Measurements from ENCODE around the gene C2orf80. TPM values are rescaled to one million over a fixed set of nuclear protein-coding genes. Genes with fewer than 3 reads are reported as not detected.
"Not testable (repeated sequence)": the region's sequence is repeated elsewhere in the genome, so short reads cannot be mapped to it uniquely, and the experiment has no call there.

Gene C2orf80
- polyA plus RNA-seq, 1 of the 3 experiments (the other 2 are of a cell fraction), result not detected

DNA sequence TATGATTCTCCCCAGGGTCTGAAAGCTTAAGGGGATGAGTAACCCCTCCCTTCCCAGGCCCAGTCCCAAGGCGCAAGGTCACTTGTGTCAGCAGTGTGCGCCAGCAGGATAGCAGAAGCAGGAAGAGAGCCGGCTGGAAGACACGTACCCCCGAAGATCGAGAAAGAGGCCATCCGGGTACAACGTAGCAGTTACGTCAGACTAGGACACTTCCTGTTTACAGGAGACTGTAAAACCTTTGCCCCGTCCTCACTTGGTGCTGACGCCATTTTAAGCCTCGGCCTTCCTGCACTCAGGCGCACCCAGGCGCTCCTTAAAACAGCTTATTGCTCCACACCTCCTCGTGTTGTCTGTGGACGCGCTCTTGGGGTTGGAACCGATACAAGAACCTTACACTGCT lies 50.4 kb downstream of the C2orf80 start (continued):
- TF ChIP-seq, protein P1, sequence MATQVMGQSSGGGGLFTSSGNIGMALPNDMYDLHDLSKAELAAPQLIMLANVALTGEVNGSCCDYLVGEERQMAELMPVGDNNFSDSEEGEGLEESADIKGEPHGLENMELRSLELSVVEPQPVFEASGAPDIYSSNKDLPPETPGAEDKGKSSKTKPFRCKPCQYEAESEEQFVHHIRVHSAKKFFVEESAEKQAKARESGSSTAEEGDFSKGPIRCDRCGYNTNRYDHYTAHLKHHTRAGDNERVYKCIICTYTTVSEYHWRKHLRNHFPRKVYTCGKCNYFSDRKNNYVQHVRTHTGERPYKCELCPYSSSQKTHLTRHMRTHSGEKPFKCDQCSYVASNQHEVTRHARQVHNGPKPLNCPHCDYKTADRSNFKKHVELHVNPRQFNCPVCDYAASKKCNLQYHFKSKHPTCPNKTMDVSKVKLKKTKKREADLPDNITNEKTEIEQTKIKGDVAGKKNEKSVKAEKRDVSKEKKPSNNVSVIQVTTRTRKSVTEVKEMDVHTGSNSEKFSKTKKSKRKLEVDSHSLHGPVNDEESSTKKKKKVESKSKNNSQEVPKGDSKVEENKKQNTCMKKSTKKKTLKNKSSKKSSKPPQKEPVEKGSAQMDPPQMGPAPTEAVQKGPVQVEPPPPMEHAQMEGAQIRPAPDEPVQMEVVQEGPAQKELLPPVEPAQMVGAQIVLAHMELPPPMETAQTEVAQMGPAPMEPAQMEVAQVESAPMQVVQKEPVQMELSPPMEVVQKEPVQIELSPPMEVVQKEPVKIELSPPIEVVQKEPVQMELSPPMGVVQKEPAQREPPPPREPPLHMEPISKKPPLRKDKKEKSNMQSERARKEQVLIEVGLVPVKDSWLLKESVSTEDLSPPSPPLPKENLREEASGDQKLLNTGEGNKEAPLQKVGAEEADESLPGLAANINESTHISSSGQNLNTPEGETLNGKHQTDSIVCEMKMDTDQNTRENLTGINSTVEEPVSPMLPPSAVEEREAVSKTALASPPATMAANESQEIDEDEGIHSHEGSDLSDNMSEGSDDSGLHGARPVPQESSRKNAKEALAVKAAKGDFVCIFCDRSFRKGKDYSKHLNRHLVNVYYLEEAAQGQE (IDR thresholded peaks at IDR 0.05; ENCODE audit: low read depth, low read length), result no peak
- no peak for TF ChIP-seq SMC3 (IDR thresholded peaks at IDR 0.05; ENCODE audit: low read depth, low read length)
- no peak for TF ChIP-seq TAF1 (IDR thresholded peaks at IDR 0.05; ENCODE audit: borderline replicate concordance, low read depth, low read length)

DNA sequence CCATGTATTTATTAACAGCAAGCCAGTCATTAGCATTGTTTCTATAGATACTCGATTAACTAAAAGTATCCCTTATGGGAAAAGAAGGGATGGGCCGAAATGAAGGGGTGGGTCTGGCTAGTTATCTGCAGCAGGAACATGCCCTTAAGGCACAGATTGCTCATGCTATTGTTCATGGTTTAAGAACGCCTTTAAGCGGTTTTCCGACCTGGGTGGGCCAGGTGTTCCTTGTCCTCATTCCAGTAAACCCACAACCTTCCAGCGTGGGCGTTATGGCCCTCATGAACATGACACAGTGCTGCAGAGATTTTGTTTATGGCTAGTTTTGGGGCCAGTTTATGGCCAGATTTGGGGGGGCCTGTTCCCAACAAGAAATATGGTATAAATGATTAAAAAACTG lies 51.5 kb downstream of the C2orf80 start:
- peaks cover 6 to 15% of the 10 kb centered on the region in 2 experiments; a peak in 3 of 4 replicates for H3K4me1 ChIP-seq (ENCODE audit: control insufficient read depth in 1 of 2, insufficient read depth in 2 of 2, low read depth in 1 of 2, low read length in 1 of 2)
- H3K9me3 ChIP-seq; H2AFZ ChIP-seq (ENCODE audit: low read depth); H3K4me3 ChIP-seq (ENCODE audit: low read depth in 2 of 2, low read length in 1 of 2); H3F3A ChIP-seq (replicated peaks; ENCODE audit: insufficient read depth); H3K79me2 ChIP-seq (ENCODE audit: insufficient read depth); H4K20me1 ChIP-seq (ENCODE audit: insufficient read depth); H3K9ac ChIP-seq; H3K27ac ChIP-seq (ENCODE audit: low read depth in 2 of 2, low read length in 1 of 2); H3K9me2 ChIP-seq; H3K4me2 ChIP-seq; POLR2A ChIA-PET; DNase-seq; H3K27me3 ChIP-seq (ENCODE audit: insufficient read depth); H3K36me3 ChIP-seq (replicated peaks in 1 of 2; ENCODE audit: control insufficient read depth in 1 of 2, insufficient read depth in 2 of 2, low read length in 1 of 2): not testable (repeated sequence)
- CTCF ChIA-PET, result interaction anchor here (2.1 to 2.2 kb wide), 2 partner anchors 37 kb away, joined by 7 to 10 read pairs; no protein-coding TSS in a partner anchor
- WGBS (ENCODE audit: low lambda C conversion rate), result 90% methylated on average over 7 of the region's 7 CpGs

DNA sequence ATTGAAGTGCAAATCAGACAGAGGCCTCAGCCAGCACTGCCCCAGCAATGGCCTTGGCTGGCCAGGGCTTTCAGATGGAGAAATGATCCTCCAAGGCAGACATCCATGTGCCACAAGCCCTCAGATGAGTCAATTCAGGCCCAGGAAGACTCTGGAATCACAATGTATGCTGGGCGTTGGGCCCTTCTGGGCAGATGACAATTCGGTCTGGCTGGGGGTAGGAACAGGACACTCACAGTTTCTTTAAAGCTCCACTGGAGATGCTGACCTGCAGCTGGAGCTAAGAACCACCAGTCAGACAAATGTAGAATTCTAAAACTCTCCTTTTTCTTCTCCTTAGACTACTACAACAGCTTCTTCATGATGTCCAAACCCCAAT lies 53.1 kb downstream of the C2orf80 start:
- CTCF ChIA-PET, result interaction anchor here (1.7 to 2.2 kb wide), 3 partner anchors 35 to 118 kb away, joined by 7 to 10 read pairs (median 9); partner anchors contain the start of gene IDH1

More for the DNA sequence above, 53.1 kb downstream of the C2orf80 start:
- WGBS (ENCODE audit: low lambda C conversion rate), result 88% methylated on average over 2 of the region's 2 CpGs
- Histone ChIP-seq H3K36me3 (replicated peaks in 1 of 2; ENCODE audit: control insufficient read depth in 1 of 2, insufficient read depth in 2 of 2, low read length in 1 of 2) (no peaks in the 10 kb centered on the region), H3K4me1 (ENCODE audit: control insufficient read depth in 1 of 2, insufficient read depth in 2 of 2, low read depth in 1 of 2, low read length in 1 of 2) (peaks cover 0 to 8% of the 10 kb centered on the region in 2 experiments; a peak in 1 of 4 replicates), H3K9me2 (no peaks in the 10 kb centered on the region), H3K79me2 (ENCODE audit: insufficient read depth) (no peaks in the 10 kb centered on the region), H3K9ac (no peak overlapping the region), H4K20me1 (ENCODE audit: insufficient read depth) (no peaks in the 10 kb centered on the region), H3K27ac (ENCODE audit: low read depth in 2 of 2, low read length in 1 of 2) (no peak overlapping the region), H2AFZ (ENCODE audit: low read depth) (no peak overlapping the region), H3K9me3 (no peaks in the 10 kb centered on the region), H3K27me3 (ENCODE audit: insufficient read depth) (no peaks in the 10 kb centered on the region), H3K4me3 (ENCODE audit: low read depth in 2 of 2, low read length in 1 of 2) (no peak overlapping the region), H3K4me2 (no peak overlapping the region), H3F3A (replicated peaks; ENCODE audit: insufficient read depth) (no peaks in the 10 kb centered on the region)
- TF ChIP-seq, protein P2, sequence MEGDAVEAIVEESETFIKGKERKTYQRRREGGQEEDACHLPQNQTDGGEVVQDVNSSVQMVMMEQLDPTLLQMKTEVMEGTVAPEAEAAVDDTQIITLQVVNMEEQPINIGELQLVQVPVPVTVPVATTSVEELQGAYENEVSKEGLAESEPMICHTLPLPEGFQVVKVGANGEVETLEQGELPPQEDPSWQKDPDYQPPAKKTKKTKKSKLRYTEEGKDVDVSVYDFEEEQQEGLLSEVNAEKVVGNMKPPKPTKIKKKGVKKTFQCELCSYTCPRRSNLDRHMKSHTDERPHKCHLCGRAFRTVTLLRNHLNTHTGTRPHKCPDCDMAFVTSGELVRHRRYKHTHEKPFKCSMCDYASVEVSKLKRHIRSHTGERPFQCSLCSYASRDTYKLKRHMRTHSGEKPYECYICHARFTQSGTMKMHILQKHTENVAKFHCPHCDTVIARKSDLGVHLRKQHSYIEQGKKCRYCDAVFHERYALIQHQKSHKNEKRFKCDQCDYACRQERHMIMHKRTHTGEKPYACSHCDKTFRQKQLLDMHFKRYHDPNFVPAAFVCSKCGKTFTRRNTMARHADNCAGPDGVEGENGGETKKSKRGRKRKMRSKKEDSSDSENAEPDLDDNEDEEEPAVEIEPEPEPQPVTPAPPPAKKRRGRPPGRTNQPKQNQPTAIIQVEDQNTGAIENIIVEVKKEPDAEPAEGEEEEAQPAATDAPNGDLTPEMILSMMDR (IDR thresholded peaks at IDR 0.05), result no peak
- TF ChIP-seq EZH2phosphoT487 (IDR thresholded peaks at IDR 0.05; ENCODE audit: borderline replicate concordance, low read depth) (no peak), RCOR1 (IDR thresholded peaks at IDR 0.05; ENCODE audit: low read length) (no peak), FOXM1 (IDR thresholded peaks at IDR 0.05; ENCODE audit: low read depth) (no peak), EP300 (IDR thresholded peaks at IDR 0.05; ENCODE audit: borderline replicate concordance in 1 of 2, low read depth in 1 of 2, low read length in 1 of 2) (no peak), POLR2AphosphoS5 (IDR thresholded peaks at IDR 0.05; ENCODE audit: low read depth, low read length) (no peak), JUND (IDR thresholded peaks at IDR 0.05) (no peak), RXRA (IDR thresholded peaks at IDR 0.05; ENCODE audit: borderline replicate concordance, low read depth) (no peak), TEAD4 (IDR thresholded peaks at IDR 0.05; ENCODE audit: borderline replicate concordance, insufficient read depth) (no peak)
- TF ChIP-seq, protein P3, sequence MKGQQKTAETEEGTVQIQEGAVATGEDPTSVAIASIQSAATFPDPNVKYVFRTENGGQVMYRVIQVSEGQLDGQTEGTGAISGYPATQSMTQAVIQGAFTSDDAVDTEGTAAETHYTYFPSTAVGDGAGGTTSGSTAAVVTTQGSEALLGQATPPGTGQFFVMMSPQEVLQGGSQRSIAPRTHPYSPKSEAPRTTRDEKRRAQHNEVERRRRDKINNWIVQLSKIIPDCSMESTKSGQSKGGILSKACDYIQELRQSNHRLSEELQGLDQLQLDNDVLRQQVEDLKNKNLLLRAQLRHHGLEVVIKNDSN (IDR thresholded peaks at IDR 0.05; ENCODE audit: borderline replicate concordance, low read depth), result no peak
- TF ChIP-seq, protein P1 (IDR thresholded peaks at IDR 0.05; ENCODE audit: low read depth, low read length), result no peak
- POLR2A ChIA-PET, result no interaction called here
- DNase-seq, result no peak
